Retinal pigment epithelial cell (primary cell): ENCODE results near the gene RNF31.

Experiments used
- DNase-seq: peaks from one replicate; pipeline ENCODE4 v3.0.0-alpha.2; 2010; ENCODE audit warnings: low read depth
- H3K4me3 ChIP-seq: 2 replicates; pipeline ENCODE4 v1.5.1; 2011; ENCODE audit warnings: mild to moderate bottlenecking, low read length, control low read depth, moderate library complexity
- CTCF ChIP-seq: conservative IDR thresholded peaks from 2 replicates; pipeline ENCODE4 v1.5.1; 2011; ENCODE audit warnings: low read depth, low read length, control low read depth, inconsistent platforms

RNF31 gene

GRCh38 chr14:24190416-24190815 lies 43.1 kb downstream of the RNF31 start:
- no peak for TF ChIP-seq CTCF
- H3K4me3 ChIP-seq: no peak overlapping the region
- no peak for DNase-seq

GRCh38 chr14:24192933-24193332 lies 45.6 kb downstream of the RNF31 start:
- no peak for DNase-seq
- no peak for TF ChIP-seq CTCF
- no peak overlapping the region for H3K4me3 ChIP-seq

GRCh38 chr14:24194186-24194872 lies 47.0 kb downstream of the RNF31 start:
- TF ChIP-seq CTCF: no peak
- peak overlapping the region; percentile 79 for H3K4me3 ChIP-seq
- no peak for DNase-seq

GRCh38 chr14:24194873-24195185 lies 47.5 kb downstream of the RNF31 start:
- TF ChIP-seq CTCF: no peak
- peak overlapping the region; percentile 79 for H3K4me3 ChIP-seq
- no peak for DNase-seq

GRCh38 chr14:24195186-24196070 lies 48.1 kb downstream of the RNF31 start, which contains the start of gene TM9SF1:
TSS of gene TM9SF1 (minus strand) at chr14:24195441. CDS start at chr14:24195019, 422 bp downstream.
- H3K4me3 ChIP-seq: peak within 1 kb of the TSS; percentile 79
- TF ChIP-seq CTCF: no peak
- peak; percentile 66 for DNase-seq

GRCh38 chr14:24196071-24197055 lies 49.1 kb downstream of the RNF31 start:
- no peak for DNase-seq
- TF ChIP-seq CTCF: no peak
- H3K4me3 ChIP-seq: peak overlapping the region; percentile 79
